Right ventricle myocardium inferior (tissue), 1 donor: ENCODE data around the gene XRCC3. TPM values are rescaled to one million over a fixed set of nuclear protein-coding genes. Genes with fewer than 3 reads are reported as not detected.
"Not testable (repeated sequence)": the region's sequence is repeated elsewhere in the genome, so short reads cannot be mapped to it uniquely, and the experiment has no call there.

ENCODE experiments used
- ATAC-seq: fragments of 200-7000 bp; cut with Tn5 transposase; one replicate; pipeline ENCODE4 v1.9.1; 2020; ENCODE audit warnings: mild to moderate bottlenecking, moderate library complexity
- DNase-seq: peaks from one replicate; pipeline ENCODE4 v3.0.0; 2021; ENCODE audit errors: missing footprints
- intact Hi-C: fragments of 100-400 bp; cut with DNase I; formaldehyde crosslinking; loops from one replicate; pipeline ENCODE4 v1.11.0; 2022
- total RNA-seq: library from RNA; stranded (reverse); fragmentation: NEBNext Ultra II Directional; extraction: Animal tissue kit (Norgen Biotek cat#: 25700); gene quantifications from one replicate; pipeline ENCODE4 v1.2.1, GENCODE V29; 2021
- donor health status: DM: no; HTN: yes; CAD: no; lungs with severe emphysema.

XRCC3 gene
- total RNA-seq, 1 donor from 2014 or later, result 2.8 TPM

DNA sequence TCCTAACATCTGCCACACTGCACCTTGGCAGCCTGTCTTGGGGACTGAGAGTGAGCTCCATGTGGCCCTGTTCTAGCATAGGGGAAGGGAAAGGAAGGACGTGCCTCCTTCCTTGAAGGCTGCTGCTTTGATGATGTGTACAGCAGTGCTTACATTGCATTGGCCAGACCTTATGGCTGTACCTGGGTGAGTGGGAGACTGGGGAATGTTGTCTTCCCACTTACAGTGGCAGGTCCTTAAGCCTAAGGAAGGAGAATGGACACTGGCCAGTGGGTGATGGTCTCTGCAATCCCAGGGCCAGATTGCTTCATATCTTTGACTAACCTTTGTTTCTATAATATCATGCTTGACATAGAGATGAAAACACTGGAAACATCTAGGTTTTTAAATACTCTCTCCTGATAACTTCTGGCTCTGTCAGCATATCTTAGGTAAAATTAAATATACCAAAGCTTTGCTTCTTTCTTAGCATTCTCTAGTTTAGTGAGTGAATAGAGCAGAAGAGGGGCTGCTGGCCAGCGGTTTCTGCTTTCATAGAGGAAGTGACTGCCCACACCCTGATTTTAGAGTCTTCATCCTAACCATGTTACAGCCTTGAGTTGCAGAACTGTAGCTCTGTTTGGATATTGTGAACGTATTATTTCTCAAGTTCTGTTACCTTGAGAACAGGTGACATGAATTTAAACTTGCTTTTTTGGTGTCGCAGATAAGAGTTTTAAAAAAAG lies 59.1 kb downstream of the XRCC3 start:
- DNase-seq, result no peak
- intact Hi-C loops, result no loop called here
- ATAC-seq, result no peak

DNA sequence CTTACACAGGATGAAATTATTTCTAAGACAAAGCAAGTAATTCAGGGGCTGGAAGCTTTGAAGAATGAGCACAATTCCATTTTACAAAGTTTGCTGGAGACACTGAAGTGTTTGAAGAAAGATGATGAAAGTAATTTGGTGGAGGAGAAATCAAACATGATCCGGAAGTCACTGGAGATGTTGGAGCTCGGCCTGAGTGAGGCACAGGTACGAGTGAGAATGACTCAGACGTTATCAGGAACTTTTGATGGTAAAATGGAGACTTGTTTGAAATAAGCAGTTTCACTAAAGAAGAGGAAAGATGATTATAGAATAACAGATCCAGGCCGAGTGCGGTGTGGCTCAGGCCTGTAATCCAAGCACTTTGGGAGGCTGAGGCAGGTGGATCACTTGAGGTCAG lies 60.6 kb downstream of the XRCC3 start:
- no peak for ATAC-seq
- DNase-seq, result no peak
- intact Hi-C loops, result no loop called here

DNA sequence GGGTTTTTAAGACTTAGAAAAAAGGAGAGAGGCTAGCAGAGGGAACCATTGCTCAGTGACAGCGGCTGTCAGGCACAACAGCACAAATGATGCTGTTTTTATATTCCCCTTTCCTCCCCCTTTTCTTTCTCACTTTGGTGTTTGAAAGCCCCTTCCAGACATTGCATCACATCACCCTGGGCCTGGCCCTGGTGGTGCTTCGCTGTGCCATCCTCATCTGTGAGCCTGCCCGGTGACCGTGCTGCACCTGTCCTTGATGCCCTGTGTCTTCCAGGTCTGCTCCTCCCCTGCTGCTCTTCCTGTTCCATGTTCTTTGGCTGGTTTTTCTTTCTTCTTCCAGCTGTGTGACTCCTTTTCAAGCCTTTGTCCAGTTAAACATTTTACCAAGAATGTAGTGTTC lies 61.4 kb downstream of the XRCC3 start:
- intact Hi-C loops, result no loop called here
- DNase-seq, result no peak
- no peak for ATAC-seq

DNA sequence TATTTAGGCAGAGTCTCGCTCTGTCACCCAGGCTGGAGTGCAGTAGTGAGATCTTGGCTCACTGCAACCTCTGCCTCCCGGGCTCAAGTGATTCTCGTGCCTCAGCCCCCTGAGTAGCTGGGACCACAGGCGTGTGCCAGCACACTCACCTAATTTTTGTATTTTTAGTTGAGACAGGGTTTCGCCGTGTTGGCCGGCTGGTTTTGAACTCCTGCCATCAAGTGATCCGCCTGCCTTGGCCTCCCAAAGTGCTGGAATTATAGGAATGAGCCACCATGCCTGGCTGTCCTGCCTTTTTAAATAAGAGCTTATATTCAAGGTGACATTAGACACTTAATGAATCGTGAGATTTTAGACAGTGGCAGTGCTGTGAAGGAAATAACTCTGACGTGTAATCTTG lies 61.9 kb downstream of the XRCC3 start:
- DNase-seq, intact Hi-C loops: not testable (repeated sequence)
- peak; percentile 30 for ATAC-seq

DNA sequence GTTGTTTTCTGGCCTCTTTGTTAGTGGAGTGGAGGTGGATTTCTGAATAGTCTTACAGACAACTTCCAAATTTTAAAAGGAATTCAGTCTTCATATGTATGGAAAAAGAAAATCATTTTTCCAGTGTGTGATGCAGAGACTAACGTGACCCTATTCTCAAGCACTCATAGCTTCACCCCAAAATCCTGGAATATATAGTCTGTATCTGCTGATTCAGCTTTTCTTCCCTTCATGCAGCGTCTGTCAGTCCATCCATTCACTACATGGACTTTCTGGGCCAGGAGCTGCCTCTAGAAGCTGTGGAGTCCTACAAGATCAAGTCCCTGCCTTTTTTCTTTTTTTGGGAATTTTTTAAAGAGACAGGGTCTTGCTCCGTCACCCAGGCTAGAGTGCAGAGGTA lies 62.4 kb downstream of the XRCC3 start:
- no peak for ATAC-seq
- no peak for DNase-seq
- intact Hi-C loops, result no loop called here

DNA sequence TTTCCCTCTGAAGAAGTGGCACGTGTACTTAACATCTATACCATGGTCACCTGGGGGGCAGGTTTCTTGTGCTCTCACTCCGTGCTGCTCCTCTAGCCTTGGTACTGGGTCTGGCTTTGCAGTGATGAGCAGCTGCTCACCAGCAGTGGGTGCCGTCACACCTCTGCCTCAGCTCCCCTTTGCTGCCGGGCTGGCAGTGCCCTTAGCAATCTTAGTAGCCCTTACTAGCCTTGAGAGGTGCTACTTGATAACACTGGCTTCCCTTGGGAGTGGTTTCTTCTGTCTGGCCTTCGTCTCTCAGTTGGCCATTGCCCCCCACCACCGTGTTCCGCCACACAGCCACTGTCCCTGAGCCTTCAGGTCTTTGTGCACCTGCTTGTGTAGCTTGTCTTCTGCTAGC lies 63.7 kb downstream of the XRCC3 start:
- intact Hi-C loops, result no loop called here
- ATAC-seq, result no peak
- no peak for DNase-seq

DNA sequence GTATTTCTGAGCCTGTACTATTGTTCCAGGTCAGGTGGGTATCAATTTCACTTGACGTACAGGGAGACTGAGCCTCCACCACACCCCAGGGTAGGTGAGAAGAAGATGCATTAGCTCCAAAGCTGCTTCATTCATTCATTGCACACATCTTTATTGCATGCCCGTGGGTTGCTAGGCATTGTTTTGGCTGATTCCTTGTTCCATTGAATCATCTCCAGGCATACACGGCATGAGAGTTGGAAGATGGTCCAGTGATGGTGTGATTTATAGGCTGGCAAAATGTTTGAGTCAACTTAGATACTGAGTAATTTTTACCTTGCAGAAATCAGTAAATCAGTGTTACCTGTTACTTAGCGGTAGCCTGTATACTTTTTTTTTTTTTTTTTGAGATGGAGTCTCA lies 65.0 kb downstream of the XRCC3 start:
- intact Hi-C loops, result no loop called here
- ATAC-seq, result no peak
- DNase-seq, result no peak

DNA sequence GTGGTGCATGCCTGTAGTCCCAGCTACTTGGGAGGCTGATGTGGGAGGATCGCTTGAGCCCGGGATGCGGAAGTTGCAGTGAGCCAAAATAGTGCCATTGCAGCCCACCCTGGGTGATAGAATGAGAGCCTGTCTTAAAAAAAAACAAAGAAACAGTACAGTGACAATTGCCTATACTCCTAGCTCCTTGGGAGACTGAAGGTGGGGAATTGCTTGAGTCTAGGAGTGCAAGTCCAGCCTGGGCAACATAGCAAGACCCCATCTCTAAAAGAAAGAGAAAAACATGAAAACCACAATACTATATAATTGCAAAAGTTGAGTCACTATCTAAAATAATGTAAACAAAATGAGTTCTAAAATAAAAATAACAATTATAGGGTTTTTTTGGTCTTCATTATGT lies 66.2 kb downstream of the XRCC3 start:
- intact Hi-C loops, result no loop called here
- ATAC-seq (no peak), DNase-seq (no peak)

Other genes starting within 250 kb of the XRCC3 start
- gene CKB, start 192.6 kb downstream of the XRCC3 start, total RNA-seq, result 577 TPM
- 5.6 TPM for gene TRMT61A, start 186.3 kb downstream of the XRCC3 start, total RNA-seq
- 16.1 TPM for gene BAG5, start 152.8 kb downstream of the XRCC3 start, total RNA-seq
- gene COA8, start 152.5 kb downstream of the XRCC3 start, total RNA-seq, result 49.3 TPM
- gene KLC1, start 86.2 kb downstream of the XRCC3 start, total RNA-seq, result 151 TPM
- 46.9 TPM for gene ZFYVE21, start 359 bp upstream of the XRCC3 start, total RNA-seq
- 101 TPM for gene PPP1R13B, start 132.1 kb upstream of the XRCC3 start, total RNA-seq
- gene TDRD9, start 213.0 kb upstream of the XRCC3 start, total RNA-seq, result 2.5 TPM
- 25.1 TPM for gene RD3L, start 227.1 kb upstream of the XRCC3 start, total RNA-seq